Measurements from ENCODE around the gene LEAP2.

Gene LEAP2

GRCh38 chr5:132907161-132907560 is 33.7 kb downstream of the LEAP2 start:
- H3K9ac ChIP-seq (ENCODE audit: low read length), result no peak overlapping the region
- no peak overlapping the region for H3K4me2 ChIP-seq (ENCODE audit: low read length)
- no peaks in the 10 kb centered on the region for H3F3A ChIP-seq (ENCODE audit: insufficient read depth, low read length)
- no peaks in the 10 kb centered on the region for H3K4me1 ChIP-seq (ENCODE audit: insufficient read depth, low read length, severe bottlenecking)
- H4K20me1 ChIP-seq (ENCODE audit: insufficient read depth, low read length), result no peaks in the 10 kb centered on the region
- H3K4me3 ChIP-seq (ENCODE audit: low read depth, low read length, poor library complexity, severe bottlenecking), result no peak overlapping the region
- H3K9me3 ChIP-seq (ENCODE audit: low read length), result no peaks in the 10 kb centered on the region
- peaks cover 19% of the 10 kb centered on the region; the same call in 1 of the 2 replicates for H3K36me3 ChIP-seq (ENCODE audit: insufficient read depth, low read length)
- no peak overlapping the region for H3K27ac ChIP-seq (ENCODE audit: low read depth, low read length, poor library complexity, severe bottlenecking)
- no peaks in the 10 kb centered on the region for H3K27me3 ChIP-seq (ENCODE audit: insufficient read depth, low read length)
- H3K79me2 ChIP-seq (ENCODE audit: insufficient read depth, low read length), result no peaks in the 10 kb centered on the region
- H3K9me2 ChIP-seq (ENCODE audit: low read depth, low read length), result no peaks in the 10 kb centered on the region
- TF ChIP-seq CTCF (IDR thresholded peaks at IDR 0.05; ENCODE audit: low read length) (no peak), EZH2 (IDR thresholded peaks at IDR 0.05; ENCODE audit: borderline replicate concordance, low read length) (no peak)
- no peak overlapping the region for H2AFZ ChIP-seq (ENCODE audit: low read length)

DNA sequence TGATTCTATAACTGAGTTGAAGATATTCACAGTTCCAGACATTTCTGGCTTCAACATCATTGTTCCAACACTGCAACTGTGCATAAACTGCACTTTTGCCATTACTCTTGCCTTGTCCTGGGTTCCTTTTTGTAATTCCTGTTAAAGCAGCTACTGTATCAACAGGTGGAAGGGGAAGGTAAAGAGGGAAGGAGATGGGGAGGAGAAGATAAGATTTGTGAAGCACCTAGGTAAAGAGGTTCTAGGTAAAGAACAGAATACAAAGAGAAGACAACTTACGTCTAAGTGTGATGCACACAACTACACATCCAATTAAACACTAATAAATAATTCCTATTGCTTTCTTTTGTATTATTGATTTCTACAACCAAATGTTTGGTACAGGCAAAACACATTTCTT is 36.2 kb downstream of the LEAP2 start:
- Histone ChIP-seq H3K27me3 (ENCODE audit: insufficient read depth, low read length) (no peaks in the 10 kb centered on the region), H3F3A (ENCODE audit: insufficient read depth, low read length) (no peaks in the 10 kb centered on the region), H3K4me1 (ENCODE audit: insufficient read depth, low read length, severe bottlenecking) (no peaks in the 10 kb centered on the region), H4K20me1 (ENCODE audit: insufficient read depth, low read length) (no peaks in the 10 kb centered on the region), H3K4me2 (ENCODE audit: low read length) (no peak overlapping the region), H3K36me3 (ENCODE audit: insufficient read depth, low read length) (peaks cover 19% of the 10 kb centered on the region), H3K4me3 (ENCODE audit: low read depth, low read length, poor library complexity, severe bottlenecking) (no peak overlapping the region), H3K9me2 (ENCODE audit: low read depth, low read length) (no peaks in the 10 kb centered on the region), H3K27ac (ENCODE audit: low read depth, low read length, poor library complexity, severe bottlenecking) (no peak overlapping the region), H3K9me3 (ENCODE audit: low read length) (no peaks in the 10 kb centered on the region), H2AFZ (ENCODE audit: low read length) (no peak overlapping the region), H3K9ac (ENCODE audit: low read length) (no peak overlapping the region), H3K79me2 (ENCODE audit: insufficient read depth, low read length) (no peaks in the 10 kb centered on the region)
- TF ChIP-seq CTCF (IDR thresholded peaks at IDR 0.05; ENCODE audit: low read length) (no peak), EZH2 (IDR thresholded peaks at IDR 0.05; ENCODE audit: borderline replicate concordance, low read length) (no peak)

DNA sequence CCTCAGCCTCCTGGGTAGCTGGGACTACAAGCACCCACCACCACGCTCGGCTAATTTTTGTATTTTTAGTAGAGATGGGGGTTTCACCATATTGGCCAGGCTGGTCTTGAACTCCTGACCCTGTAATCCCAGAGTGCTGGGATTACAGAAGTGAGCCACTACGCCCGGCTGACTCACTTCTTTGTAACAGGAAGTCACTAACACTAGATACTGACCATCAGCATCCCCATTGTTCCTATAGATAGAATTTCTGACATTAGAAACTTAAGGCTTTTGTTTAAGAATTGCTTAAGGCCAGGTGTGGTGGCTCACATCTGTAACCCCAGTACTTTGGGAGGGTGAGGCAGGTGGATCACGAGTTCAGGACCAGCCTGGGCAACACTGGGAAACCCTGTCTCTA is 42.2 kb downstream of the LEAP2 start:
- no peak for TF ChIP-seq CTCF (IDR thresholded peaks at IDR 0.05; ENCODE audit: low read length)
- TF ChIP-seq EZH2 (IDR thresholded peaks at IDR 0.05; ENCODE audit: borderline replicate concordance, low read length), result no peak
- peaks cover 36% of the 10 kb centered on the region for H3K36me3 ChIP-seq (ENCODE audit: insufficient read depth, low read length)

More for the DNA sequence above, 42.2 kb downstream of the LEAP2 start:
- H4K20me1 ChIP-seq (ENCODE audit: insufficient read depth, low read length), result no peaks in the 10 kb centered on the region
- no peaks in the 10 kb centered on the region for H3K79me2 ChIP-seq (ENCODE audit: insufficient read depth, low read length)
- no peak overlapping the region for H3K27ac ChIP-seq (ENCODE audit: low read depth, low read length, poor library complexity, severe bottlenecking)
- H3K4me2 ChIP-seq (ENCODE audit: low read length), result no peak overlapping the region
- no peak overlapping the region for H3K4me3 ChIP-seq (ENCODE audit: low read depth, low read length, poor library complexity, severe bottlenecking)
- no peaks in the 10 kb centered on the region for H3F3A ChIP-seq (ENCODE audit: insufficient read depth, low read length)
- no peaks in the 10 kb centered on the region for H3K27me3 ChIP-seq (ENCODE audit: insufficient read depth, low read length)
- no peaks in the 10 kb centered on the region for H3K9me3 ChIP-seq (ENCODE audit: low read length)
- no peaks in the 10 kb centered on the region for H3K9me2 ChIP-seq (ENCODE audit: low read depth, low read length)
- H3K4me1 ChIP-seq (ENCODE audit: insufficient read depth, low read length, severe bottlenecking), result no peaks in the 10 kb centered on the region
- no peak overlapping the region for H2AFZ ChIP-seq (ENCODE audit: low read length)
- H3K9ac ChIP-seq (ENCODE audit: low read length), result no peak overlapping the region
